Lung microvascular endothelial cell (primary cell): Measurements from ENCODE around the gene SETBP1. TPM values are rescaled to one million over a fixed set of nuclear protein-coding genes. Genes with fewer than 3 reads are reported as not detected.

ENCODE experiments used
- DNase-seq, 2 donors: peaks; one replicate each; pipeline versions ENCODE4 v3.0.0 to v3.0.0-alpha.2; 2010; ENCODE audit warnings: low read depth in 2 of 2
- total RNA-seq: library from RNA; depleted of rRNA; stranded (reverse); fragments of >200 nt; gene quantifications from 2 replicates; pipeline ENCODE4 v1.2.1, GENCODE V29; 2014

Gene SETBP1
- total RNA-seq, 1 donor from 2014 or later, result 1.6 TPM

DNA sequence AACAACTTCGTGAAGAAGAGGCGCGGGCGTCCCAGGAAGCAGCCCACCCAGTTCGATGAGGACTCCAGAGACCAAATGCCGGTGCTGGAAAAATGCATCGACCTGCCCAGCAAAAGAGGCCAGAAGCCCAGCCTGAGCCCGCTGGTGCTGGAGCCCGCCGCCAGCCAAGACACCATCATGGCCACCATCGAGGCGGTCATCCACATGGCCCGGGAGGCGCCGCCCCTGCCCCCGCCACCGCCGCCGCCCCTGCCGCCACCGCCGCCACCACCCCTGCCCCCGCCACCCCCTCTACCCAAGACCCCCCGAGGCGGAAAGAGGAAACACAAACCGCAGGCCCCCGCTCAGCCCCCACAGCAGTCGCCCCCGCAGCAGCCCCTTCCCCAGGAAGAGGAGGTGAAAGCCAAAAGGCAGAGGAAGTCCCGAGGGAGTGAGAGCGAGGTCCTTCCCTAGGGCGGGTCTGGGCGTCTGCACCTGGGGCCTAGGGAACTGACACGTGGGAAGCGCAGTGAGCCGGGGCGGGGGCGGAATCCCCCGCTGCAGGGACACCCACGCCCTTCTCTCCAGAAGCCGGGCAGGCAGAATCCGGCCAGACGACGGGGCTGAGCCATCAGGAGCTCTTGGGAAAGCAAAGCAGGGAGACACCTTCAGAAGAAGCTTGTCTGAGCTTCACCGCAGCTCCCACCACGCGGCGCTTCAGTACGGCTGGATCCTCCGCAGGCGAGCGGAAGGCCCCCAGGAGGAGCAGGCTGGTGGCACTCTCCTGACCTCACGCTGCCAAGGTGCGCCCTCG lies 382.8 kb downstream of the SETBP1 start:
- no peak for DNase-seq

DNA sequence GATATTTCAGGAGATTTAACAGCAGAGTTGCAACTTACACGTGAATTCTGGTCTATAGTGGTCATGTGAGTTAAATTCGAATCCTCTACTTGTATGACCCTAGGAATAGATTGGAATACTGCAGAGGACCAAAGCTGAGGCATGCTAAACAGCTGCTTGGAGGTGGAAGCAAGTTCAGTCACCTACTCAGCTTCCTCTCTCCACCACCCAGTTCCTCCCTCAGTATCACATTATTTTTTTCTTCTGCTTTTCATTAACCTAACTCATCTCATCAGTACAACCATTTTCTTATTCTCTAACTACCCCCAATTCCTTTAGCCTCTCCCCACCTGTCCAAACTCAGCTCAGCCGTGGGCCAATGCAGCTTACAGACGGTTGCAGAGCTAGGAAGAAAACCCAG lies 385.5 kb downstream of the SETBP1 start:
- DNase-seq, result no peak

DNA sequence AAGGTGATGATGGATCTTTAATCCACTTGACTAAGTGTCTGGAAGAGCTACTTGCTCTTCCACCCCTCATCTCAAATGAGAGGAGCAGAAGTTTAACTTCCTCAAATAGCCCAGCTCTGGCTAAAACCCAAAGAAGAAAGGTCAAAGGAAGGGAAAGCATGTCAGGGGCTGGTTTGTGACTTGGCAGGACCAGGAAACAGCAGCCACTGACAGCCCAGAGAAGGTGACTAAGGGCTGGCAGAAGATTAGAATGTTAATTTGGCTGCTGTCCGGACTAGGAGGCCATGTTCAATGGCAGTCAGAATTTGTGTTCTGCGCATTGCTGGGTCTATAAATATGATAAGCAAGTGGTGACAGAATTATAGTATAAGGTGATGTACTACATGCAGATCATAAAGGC lies 386.2 kb downstream of the SETBP1 start:
- no peak for DNase-seq

DNA sequence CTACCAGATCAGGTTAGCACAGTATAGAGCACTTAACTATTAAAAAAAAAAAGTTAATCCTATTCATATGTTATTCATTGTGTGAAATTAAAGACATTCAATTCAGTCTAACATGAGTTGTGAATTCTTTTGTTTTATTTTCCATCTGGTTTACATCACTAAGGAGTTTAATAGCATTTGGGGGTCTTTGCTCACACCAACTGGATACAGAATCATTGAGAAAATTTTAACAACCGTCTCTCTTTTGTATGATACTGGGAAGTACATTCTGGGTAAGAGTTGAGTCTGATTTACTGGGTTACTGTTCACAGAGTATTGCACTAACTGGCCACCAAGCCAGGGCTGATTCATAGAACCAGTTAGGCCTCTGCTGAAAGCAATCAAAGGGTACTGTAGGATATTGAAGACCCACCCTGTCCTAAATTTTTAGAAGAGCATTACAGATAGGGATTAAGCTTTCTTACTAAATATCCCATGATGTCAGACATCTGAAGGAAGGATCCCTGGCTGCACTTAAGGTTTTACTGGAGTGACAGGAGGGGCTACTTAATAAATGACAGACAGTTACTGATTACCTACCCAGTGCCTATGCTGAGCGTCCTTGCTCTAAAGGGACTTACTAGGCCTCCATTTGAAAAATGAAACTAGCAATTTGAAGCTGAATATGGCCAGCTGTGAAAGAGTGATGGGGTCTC lies 387.9 kb downstream of the SETBP1 start:
- DNase-seq, result no peak

DNA sequence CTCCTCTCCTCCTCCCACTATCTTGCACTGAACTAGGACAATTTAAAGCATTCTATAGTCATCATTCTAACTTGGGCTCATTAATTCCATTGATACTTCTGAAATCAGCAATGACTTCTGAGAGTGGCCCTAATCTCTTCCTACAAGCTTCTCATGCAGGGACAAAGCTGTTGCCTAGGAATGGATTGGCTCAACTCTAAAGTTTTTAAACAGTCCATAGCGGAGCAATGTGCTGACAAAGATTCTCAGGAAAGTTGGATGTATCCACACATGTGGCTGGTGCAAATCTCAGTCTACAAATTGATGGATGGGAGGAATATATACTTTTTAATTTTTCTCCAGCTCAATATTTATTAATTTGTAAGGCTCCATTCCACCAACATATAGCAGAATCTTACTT lies 388.9 kb downstream of the SETBP1 start:
- no peak for DNase-seq

DNA sequence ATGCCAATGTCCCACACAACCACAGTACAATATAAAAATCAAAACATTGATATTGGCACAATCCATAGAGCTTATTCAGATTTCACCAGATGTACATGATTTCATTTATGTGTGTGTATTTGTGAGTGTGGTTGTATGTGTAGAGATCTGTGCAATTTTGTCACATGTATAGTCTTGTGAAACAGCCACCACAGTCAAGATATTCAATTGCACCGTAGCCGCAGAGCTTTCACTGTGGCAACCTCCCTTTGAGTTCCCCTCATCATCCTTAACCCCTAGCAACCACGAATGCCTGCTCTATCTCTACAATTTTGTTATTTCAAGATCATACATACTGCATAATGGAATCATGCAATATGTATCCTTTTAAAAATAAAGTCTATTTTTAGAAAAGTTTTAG lies 391.3 kb downstream of the SETBP1 start:
- no peak for DNase-seq

DNA sequence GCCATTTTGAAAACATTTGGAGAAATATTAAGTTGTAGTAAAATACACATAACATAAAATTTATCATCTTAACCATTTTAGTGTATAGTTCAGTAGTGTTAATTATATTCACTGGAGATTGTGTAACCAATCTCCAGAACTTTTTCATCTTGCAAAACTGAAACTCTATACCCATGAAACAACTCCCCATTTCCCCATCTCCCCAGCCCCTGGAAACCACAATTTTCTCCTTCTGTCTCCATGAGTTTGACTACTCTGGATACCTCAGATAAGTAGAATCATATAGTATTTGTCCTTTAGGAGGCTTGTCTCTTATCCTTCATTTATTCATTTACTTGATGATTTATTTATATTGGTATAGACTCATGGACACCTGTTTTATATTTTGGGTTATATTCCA lies 392.9 kb downstream of the SETBP1 start:
- DNase-seq, result no peak

DNA sequence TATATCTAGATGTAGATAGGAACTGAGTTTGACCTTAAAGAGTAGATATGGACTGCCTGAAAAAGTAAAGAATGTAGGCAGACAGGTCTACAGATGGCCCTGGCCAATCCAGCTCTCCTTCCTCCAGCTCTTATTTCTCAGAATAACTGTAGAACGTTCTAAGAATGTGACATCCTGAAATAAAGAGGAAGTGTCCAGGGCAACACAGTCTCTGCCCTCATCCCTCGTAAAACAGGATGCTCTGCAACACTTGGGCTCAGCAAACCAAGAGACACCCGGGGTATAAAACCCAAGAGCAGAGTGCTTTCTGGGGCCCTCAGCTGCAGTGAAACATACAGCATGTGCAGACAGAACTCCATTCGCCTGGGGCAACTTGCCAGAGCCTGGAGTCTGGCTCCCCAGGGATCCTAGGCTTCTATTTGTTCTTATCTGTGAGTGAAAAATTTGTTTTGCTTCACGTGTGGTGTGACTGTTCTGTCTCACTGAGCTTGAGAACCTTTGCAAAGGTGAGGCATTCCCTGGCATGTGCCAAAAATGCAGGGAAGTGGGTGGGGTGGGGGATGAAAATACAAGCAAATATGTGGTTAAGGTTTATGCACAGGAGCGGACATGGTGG lies 401.0 kb downstream of the SETBP1 start:
- DNase-seq, result no peak

DNA sequence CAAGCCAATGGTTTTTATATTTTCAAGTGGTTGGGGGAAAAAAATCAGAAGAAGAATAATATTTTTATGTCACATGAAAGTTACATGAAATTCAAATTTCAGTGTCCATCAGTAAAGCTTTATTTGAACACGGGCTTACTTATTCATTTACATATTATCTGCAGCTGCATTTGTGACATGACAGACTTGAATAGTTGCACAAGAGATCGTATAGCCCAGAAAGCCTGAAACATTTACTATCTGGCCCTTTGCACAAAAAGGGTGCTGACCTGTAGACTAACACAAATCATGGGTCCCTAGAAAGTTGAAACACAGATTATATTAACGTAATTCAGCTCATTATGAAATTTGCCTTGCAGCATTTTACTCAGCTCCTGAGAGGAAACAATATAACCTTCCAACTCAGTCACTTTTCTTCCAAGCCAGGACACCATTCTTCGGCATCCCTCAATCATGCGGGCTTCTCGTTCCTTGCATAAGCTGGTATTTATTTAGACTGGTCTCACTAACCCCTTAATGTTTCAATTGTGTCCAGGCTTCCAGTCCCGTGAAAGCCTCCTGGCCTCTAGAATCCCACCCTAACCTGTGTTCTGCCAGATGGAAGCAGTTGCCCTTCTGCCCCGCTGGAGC lies 402.7 kb downstream of the SETBP1 start:
- DNase-seq, result no peak

DNA sequence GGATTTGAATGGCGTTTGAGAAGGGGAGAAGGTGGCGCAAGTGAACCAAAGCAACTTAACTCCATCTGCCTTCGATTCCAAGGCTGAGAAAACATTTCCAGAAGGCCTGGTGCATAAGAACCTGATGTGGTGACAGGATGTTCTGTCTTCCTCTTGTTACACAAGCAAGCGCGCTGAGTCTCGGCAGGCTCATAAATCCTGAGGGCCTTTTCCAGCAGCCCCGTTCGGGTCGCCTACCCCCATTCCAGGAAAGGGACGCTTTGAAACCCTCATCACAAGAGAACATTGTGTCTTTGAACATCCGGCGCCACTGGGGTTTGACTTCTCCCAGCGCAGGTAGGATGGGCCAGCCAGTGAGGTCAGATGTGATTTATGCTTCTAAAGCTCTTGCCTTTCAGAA lies 403.5 kb downstream of the SETBP1 start:
- DNase-seq, result no peak

DNA sequence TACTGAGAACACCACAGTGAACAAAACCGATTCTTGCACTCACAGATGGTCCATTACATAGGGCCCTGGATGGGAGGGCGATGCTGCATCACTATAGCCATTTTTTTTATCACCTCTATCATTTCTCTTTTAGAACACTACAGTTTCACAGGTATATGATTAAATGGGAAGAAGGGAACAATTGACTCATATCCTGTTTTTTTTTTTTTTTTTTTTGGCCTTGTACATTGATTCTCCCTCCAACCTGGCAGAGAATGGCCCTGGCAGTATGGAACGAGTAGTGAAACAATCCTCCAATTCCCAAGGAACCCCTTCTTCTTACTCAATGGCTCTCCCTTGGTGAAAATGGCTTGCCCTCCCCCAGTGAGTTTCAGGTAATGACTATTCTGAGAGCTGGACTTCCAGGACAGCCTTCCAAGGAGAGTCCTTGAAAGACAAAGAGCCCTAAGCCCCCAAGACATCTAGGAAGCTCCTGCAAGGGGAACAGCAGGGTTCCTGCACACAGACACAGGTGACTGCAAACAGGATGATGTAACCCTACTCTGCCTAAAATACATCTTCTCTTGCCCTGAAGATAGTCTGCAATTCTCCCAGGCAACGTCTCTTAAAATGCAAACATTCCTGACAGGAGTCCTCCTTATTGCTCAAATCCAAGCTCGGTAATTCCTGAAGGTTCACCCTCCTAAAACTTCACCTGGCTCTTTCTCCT lies 405.4 kb downstream of the SETBP1 start:
- no peak for DNase-seq

DNA sequence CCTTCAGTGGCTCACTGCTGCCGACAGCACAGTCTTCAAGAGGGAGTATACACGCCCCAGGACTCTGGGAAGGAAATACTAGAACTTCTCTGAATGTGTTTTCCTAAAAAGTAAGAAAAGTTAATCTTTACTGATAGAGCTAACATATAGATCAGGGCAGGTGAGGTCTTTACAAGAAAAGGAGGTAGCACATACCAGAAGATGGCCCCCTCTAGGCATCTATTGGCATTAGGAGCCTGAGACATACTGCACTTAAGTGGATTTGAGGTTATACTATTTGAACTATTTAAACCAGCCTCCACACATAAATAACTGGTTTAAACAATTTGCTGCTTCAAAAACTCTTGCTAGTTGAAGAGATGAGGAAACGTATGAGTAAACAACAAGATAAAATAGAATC lies 406.1 kb downstream of the SETBP1 start:
- no peak for DNase-seq

DNA sequence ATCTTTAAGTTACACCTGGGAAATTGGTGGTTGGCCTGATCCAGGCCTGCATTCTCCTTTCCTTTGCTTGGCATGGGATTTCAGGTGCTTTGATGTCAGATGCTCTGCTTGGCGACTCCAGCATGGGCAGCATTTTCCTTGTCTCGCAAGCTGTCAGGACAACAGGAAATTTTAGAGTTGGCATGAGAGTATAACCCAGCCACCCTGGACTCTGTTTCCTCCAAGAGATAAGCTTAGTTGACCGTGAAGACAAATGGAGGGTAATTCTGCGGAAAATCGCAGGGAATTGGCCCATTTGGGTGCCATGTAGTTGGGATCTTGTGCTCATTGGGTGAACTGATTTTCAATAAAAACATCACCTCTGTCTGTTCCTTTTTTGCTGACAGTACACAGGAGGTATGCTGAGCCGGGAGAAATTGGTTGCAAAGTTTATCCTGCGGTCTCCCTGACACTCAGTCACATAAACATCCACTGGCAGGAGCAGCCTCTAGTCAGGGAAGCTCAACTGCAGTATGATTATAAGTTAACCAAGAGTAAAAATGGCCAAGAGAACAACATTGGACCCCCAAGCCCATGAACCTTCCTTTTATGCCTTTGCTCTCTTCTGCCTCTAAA lies 409.9 kb downstream of the SETBP1 start:
- DNase-seq, result no peak

DNA sequence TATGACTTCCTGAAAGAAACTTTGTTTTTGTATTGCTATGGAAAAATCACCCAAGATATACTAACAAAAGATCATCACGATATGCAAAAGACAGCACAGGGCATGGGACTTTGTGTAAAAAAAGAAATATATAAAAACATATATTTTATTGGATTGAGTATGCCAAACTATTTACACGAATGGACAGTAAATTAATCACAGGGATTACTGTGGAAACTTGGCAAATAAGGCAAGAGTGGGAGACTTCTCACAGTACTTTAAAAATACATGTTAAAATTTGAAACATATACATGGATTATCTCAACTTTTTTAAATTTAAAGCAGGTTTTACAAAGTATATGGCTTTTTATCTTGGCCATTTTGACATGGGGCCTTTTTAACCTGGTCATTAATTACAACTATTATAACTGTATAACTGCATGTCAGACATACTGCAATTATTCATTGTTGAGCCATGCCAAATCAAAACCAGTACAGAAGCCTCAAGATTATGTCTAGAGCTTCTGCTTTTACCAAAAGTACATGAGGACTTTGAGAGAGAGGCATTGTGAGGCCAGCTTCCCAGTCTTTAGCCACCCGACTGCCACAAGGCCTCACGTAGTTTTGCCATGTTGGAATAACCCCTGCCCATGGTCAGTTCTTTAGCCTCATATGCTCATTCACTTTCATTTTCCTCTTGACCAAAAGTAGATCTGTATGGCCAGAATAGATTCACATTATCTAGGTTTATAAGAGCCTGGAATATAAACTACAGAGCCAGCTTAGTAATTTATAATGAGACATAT lies 419.8 kb downstream of the SETBP1 start:
- DNase-seq, result no peak

DNA sequence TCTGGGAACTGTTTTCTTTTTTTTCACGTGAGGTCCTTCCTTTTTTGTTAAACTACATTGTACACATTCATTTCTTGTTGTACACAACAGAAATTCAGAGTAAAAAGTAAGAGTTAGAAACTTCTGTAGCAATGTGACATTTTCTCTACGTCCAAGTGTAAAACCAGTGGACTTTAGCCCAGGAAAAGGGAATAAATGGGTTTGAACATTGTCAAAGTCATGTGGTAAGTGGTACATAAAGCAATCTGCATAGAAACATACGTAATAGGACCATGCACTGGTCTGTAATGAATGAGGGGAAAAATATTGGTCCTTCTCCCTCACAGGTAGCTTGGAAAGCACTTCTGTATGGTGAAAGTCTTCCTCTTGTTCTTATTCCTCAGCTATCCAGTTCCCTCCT lies 421.4 kb downstream of the SETBP1 start:
- no peak for DNase-seq

DNA sequence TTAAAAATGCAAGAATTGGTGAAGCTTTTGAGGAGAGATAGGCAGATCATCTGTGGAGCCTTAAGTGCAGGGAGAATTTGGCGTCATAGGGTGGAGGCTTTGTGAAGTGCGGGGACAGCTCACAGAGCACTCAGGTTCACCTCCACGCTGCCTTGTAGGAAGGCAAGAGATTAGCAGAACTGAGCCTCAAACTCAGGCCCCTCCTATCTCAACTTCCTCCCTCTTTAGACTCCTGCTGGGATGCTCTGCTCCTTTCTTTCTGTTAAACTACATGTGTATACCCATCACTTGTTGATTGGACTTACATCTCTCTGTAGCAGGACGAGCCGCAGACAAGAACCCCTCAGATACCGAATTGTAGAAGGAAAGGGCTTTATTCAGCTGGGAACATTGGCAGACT lies 422.2 kb downstream of the SETBP1 start:
- no peak for DNase-seq

DNA sequence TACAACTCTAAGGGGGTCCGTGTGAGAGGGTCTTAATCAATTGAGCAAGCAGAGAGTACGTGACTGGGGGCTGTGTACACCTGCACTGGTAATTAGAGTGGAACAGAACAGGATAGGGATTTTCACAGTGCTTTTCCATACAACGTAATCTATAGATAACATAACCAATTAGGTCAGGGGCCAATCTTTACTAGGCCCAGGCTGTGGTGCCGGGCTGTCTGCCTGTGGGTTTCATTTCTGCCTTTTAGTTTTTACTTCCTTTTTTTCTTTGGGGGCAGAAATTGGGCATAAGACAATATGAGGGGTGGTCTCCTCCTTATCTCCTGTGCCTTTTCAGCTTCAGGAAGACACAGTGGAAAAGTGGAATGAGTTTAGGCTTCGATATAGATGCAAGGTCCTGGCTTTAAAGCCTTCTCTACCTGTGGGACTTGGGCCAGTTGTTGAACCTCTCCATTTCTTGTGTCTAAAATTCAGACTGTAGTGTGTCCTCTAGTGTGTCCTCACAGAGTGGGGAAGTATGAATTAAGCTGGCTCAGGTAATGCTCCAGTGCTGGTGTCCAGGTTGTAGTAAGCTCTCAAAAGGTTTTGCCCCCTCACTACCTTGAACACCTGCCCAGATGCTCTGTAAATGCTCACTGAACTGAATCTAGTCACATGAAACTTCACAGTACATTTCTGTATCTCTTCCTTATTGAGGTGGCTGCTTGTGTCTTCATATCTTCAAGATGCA lies 422.8 kb downstream of the SETBP1 start:
- DNase-seq, result no peak

DNA sequence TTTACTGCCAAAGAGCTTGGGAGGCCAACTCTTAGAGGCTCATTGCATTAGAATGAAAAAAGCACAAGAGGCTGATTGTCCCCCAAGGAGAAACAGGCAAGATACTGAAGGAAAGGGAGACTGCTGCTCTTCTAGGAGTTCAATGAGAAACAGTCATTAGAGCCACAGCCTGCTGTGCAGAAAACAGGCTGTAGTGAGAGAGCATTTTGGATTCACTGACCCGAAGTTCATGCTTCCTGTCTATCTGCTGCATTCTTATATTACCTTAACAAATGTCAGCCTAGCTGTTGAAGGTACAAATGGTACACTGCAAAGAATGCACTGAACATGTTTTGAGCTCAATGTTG lies 423.3 kb downstream of the SETBP1 start:
- DNase-seq, result no peak

DNA sequence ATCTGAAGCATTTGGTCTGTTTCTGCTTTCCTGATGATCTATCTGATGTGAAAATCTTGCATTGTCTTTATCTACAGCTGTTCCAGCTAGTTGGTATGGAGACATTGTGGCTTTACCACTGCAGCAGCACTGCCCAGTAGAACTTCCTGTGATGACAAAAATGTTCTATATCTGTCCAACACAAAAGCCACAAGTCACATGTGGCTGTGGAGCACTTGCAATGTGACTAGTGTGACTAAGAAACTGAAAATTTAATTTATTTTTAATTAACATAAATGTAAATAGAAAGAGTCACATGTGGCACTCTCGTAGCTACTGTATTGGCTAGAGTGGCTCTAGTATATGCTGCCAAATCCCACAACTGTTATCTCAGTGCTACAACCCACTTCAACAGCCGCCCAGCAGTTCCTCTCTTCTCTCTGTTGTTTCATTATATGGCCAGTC lies 425.7 kb downstream of the SETBP1 start:
- peak in 1 of 2 donors; percentile 1 for DNase-seq

DNA sequence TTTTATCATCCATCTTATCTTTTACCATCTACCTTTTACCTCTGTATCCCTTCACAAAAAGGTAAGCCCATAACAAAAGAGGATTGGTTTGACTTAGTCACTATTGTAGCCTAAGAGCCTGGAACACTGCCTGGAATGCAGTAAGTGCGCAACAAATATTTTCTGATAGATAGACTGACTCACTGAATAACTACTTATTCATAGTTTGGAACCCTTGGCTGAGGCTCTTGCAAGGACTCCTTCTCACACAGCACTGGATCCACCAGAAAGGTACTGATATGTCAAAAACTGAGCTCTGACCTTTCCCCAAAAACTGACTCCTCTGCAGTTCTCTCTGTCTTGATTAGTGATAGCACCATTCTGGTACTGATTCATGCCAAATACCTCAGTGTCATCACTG lies 426.7 kb downstream of the SETBP1 start:
- DNase-seq, result no peak
